HG03457 (cell line): ENCODE measurements around the gene EDEM1.

ENCODE experiments used
- ATAC-seq: cut with Tn5 transposase; IDR thresholded peaks from one replicate; pipeline ENCODE4 v1.9.1; 2021; ENCODE audit warnings: moderate number of reproducible peaks; ENCODE audit not compliant: unreplicated experiment

Gene EDEM1

DNA sequence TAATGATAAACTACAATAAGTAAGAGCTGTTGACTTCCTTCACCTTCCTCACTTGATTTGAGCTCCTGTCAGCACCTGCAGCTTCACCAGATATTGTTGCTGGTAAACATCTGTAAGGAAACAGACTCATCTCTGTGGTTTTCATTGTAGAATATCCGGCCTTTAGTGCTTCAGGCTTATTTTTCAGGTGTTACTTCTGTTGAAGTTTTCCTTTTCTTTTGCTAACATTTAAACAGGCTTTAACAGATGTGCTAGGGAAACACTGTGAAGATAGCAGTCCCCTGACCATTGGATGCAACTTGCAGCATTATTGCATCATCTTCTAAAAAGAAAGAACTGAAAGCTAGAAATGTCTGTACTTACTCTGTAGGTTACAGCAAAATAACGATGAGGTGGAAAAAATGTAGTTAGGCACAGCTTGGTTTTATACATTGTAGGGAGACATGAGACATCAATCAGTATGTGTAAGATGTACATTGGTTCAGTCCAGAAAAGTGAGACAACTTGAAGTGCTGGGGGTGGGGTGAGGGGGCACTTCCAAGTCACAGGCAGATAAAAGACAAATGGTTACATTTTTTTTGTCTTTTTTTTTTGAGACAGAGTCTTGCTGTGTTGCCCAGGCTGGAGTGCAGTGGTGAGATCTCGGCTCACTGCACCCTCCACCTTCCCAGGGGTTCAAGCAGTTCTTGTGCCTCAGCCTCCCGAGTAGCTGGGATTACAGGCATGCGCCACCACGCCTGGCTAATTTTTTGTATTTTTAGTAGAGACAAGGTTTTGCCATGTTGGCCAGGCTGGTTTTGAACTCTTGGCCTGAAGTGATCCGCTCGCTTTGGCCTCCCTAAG is 10.2 kb downstream of the EDEM1 start:
- ATAC-seq: peak; percentile 52

DNA sequence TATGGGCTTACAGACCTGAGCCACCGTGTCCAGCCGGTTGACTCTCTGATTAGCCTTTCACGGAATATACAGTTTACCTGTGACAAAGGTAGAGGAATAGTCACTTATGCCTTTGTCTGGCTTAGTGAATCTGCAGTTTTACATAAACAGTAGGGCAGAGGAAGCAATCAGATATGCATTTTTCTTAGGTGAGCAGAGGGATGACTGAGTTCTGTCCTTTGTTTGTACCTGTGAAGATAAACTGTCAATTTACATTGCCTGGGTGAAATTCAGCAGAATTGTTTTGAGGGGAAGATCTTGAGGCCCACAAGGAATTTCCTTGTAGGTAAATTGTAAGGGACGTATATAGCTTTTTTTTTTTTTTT is 10.8 kb downstream of the EDEM1 start:
- no peak for ATAC-seq

GRCh38 chr3:5198986-5199731 is 11.7 kb downstream of the EDEM1 start:
- ATAC-seq: peak; percentile 31

- no peak for ATAC-seq
Measured at GRCh38 chr3:5201536-5201935, 14.0 kb downstream of the EDEM1 start.

GRCh38 chr3:5202222-5202621 is 14.7 kb downstream of the EDEM1 start:
- ATAC-seq: no peak

- ATAC-seq: peak; percentile 99
Measured at GRCh38 chr3:5205165-5205941, 17.8 kb downstream of the EDEM1 start.

GRCh38 chr3:5210926-5211325 is 23.4 kb downstream of the EDEM1 start:
- ATAC-seq: no peak

GRCh38 chr3:5212628-5213573 is 25.4 kb downstream of the EDEM1 start:
- ATAC-seq: no peak

DNA sequence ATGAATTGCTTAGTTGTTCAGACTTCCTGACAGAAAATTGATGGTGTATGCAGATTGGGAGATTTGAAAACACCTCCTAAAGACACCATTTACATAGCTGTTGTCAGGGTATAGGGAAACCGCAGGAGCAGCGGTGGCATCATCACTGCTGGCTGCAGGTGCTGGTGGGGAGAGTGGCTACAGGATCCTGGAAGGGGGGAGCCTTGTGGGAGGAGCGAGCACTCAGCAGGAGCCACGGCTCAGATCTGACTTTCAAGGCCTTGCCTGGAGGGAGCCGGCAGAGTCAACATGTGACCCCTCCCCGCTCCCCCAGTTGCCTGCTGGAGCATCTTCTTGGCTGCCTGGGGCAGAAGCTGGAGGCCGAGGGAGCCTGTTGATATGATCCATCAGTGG is 26.1 kb downstream of the EDEM1 start:
- ATAC-seq: no peak

DNA sequence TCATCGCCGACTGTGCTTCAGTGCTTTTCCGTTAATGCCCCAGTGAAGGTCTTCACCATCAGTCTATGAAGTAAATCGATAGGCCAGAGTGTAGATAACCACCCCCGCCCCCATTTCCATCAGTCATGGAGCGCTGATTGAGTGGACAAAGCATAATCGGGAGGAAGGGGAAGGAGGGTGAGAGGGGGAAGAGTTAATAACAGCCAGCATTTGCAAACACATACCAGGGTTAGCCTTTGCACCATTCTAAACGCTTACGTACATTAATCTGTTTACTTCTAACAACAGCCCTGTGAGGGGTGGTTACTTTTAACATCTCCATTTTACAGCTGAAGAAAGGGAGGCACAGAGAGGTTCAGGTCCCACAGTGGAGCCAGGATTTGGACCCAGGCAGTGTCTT is 26.8 kb downstream of the EDEM1 start:
- ATAC-seq: no peak

DNA sequence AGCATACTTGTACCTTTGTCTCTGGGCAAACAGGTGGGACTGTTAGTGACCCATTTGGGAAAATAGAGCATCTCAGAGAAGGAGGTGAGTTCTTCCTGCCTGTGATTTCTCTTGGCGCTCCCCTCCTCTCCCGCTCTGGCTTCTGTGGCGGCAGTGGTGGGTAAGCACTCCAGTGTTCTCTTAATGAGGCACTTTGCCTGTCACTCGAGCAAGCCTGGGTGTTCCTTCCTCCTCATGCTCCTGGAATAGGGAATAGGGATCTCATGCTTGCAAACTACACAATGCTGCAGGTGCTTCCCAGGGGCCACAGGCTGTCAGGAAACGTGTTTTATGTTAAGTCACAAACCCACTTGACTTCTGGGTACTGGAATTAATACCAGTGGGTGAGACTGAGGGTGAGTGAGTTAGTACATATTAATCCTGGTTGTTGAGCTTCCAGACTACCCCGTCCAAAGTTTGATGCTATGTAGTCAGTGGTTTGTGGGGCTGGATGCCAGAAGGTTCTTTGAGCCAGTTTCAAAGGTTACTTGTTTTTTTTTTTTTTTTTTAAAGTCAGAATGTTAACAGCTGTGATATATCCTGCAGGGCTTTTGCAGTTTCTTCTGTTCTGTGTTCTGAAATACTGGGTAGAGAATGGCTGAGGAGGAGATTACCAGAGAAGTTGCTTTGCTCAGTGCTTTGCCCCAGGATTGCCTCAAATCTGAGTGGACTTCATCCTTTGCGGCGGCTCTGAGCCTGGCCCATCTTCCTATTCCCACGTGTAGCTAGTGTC is 30.5 kb downstream of the EDEM1 start:
- no peak for ATAC-seq

DNA sequence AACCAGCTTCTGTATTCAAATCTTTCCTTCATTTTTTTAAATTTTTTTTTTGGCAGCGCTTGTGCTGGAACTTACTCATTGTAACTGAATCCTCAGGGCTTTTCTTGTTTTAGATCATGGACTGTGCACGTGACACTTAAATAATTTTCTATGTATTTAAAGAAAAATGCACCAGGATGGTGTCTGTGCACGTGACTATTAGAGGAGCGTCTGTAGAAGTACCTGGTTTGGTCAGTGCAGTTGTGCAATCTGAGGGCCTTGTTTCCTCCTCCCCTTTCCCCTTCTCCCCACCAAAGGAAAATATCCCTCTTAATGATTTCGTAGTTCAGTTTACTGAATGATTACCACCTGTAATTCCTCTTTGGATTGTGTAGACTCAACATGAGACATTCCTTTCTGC is 31.3 kb downstream of the EDEM1 start:
- ATAC-seq: no peak

GRCh38 chr3:5219216-5219615 is 31.7 kb downstream of the EDEM1 start:
- ATAC-seq: no peak

GRCh38 chr3:5220193-5220592 is 32.7 kb downstream of the EDEM1 start:
- no peak for ATAC-seq

DNA sequence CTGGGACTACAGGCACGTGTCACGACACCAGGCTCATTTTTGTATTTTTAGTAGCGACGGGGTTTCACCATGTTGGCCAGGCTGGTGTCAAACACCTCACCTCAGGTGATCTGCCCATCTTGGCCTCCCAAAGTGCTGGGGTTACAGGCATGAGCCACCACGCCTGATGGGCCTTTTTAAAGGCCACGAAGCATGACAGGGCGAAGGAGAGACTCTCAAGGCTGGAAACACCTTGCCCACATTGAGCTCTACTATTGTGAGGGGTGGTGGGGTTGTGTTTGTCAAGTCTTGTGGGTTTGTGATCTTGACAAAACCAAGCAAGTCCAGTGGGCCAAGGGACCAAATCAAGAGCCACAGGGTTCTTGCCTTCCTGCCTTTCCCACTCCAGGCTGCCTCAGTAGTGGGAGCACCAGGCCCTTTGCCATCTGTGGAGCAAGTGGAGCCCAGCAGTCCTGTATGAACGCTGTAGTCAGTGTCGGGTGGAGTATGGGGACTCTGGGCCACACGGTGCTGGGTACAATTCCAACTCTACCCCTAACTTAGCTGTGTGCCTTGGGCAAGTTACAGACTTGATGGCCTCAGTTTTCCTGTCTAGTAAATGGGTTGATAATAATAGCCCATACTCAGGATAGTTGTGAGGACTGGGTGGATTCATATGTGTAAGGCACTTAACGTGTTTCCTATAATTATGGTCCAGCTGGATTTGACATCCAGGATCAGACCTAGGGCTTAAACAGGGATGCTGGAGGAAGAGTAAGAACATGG is 33.3 kb downstream of the EDEM1 start:
- ATAC-seq: no peak

- no peak for ATAC-seq
Measured at GRCh38 chr3:5221701-5222100, 34.2 kb downstream of the EDEM1 start.

- ATAC-seq: no peak
Measured at GRCh38 chr3:5222283-5223005, 34.9 kb downstream of the EDEM1 start.

- ATAC-seq: no peak
Measured at GRCh38 chr3:5226783-5227182, 39.3 kb downstream of the EDEM1 start.
